Stimulated activated naive CD4-positive, alpha-beta T cell (primary cell): ENCODE data around the gene SIL1.

Experiments
- DNase-seq, 6 experiments: peaks; one replicate each; lab custom pipeline; 2025; lab: John Stamatoyannopoulos, UW

SIL1 gene

GRCh38 chr5:138980441-138980840, 217.7 kb downstream of the SIL1 start:
- no peak for DNase-seq

- DNase-seq, result peak in 3 of 6 experiments; percentile 8 to 44 (median 23)
Observed at GRCh38 chr5:138979684-138980280, 218.4 kb downstream of the SIL1 start.

GRCh38 chr5:138978581-138978980, 219.6 kb downstream of the SIL1 start:
- DNase-seq, result no peak

- no peak for DNase-seq
Observed at GRCh38 chr5:138978080-138978479, 220.1 kb downstream of the SIL1 start.

DNA sequence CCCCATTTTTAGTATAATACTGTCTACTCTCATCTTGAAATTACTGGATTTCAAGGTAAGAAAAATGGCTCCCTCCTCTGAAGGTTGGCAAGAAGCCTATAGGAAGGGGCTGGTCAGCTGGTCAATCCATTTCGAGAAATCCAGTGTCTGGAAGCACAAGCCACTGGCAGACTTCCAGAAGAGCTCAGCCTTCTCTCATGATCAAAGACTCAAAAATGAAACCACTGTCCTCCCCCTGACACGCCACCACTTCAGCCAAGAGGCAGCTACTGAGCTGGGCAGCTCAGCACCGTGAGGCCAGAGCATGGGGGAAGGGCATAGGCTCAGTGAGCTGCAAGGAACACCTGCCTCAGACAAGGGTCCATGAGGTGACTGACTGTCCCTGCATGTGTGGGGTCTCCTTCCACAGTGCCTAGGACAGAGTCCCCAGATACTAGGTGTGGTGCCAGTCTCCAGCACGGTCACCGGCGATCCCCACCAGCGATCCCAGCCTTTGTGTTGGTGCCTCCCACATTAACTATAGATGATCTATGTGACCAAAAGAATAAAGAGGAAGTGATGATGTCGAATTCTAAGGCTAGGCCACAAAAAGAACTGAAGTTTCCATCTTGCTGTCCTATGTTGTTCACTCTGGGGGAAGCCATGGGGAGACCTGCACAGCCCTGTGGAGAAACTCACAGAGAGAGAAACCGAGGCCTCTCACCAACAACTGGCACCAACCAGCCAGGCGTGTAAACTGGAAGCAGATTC, 222.9 kb downstream of the SIL1 start:
- no peak for DNase-seq

DNA sequence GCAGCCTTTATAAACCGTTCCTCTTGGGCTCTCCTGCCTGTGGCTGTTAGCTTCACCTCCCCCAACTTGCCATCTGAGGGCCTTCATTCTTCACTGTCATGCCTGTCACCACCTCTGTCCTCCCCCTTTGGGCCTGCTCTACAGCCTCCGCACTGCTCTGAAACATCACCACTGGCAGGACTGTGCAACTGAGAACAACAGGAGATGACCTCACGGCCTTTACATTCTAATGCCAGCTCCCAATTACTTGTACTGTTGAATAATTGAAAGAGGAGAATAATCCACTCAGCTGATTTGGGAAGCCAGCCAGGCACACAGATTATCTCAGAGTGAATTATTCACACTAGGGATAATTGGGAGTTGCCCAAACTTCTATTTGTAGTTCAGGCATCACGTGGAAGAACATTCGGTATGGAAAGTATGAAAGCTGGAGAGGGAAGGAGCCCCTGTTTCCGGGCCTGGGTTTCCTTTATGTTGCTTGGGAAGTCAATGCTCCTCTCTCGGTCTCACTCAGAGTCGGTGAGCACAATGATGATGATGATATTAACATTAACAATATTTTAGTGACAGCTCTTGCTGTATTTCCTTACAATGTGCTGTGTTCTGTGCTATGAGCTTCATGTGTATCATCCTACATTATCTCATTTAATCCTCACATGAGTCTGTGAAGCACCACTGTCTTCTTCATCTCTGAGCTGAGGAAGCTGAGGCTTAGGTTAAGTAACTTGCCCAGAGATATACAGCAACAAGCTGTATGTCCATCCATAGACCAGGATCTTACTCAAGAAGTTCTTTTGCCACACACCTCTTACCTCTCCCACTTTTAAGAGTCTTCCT, 223.7 kb downstream of the SIL1 start:
- no peak for DNase-seq

DNA sequence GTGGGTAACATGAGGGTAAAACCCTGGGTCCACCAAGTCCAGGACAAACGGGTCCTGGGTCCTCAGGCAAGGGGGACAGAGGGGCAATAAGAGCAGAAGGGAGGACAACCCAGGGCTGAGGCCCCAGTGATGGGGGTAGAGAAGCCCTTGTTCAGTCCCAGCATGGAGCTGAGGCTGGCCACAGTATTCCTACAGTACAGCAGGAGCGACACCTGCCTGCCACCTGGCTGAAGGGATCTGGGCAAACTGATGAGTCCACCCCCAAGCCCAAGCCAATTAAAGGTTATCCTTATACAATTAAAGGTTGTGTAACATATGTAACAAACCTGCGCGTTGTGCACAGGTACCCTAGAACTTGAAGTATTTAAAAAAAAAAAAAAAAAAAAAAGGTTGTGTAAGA, 225.3 kb downstream of the SIL1 start:
- no peak for DNase-seq

GRCh38 chr5:138972230-138972629, 225.9 kb downstream of the SIL1 start:
- no peak for DNase-seq

GRCh38 chr5:138969323-138970002, 228.7 kb downstream of the SIL1 start:
- DNase-seq, result no peak

GRCh38 chr5:138968601-138969000, 229.6 kb downstream of the SIL1 start:
- no peak for DNase-seq

- no peak for DNase-seq
Observed at GRCh38 chr5:138967791-138968448, 230.2 kb downstream of the SIL1 start.

DNA sequence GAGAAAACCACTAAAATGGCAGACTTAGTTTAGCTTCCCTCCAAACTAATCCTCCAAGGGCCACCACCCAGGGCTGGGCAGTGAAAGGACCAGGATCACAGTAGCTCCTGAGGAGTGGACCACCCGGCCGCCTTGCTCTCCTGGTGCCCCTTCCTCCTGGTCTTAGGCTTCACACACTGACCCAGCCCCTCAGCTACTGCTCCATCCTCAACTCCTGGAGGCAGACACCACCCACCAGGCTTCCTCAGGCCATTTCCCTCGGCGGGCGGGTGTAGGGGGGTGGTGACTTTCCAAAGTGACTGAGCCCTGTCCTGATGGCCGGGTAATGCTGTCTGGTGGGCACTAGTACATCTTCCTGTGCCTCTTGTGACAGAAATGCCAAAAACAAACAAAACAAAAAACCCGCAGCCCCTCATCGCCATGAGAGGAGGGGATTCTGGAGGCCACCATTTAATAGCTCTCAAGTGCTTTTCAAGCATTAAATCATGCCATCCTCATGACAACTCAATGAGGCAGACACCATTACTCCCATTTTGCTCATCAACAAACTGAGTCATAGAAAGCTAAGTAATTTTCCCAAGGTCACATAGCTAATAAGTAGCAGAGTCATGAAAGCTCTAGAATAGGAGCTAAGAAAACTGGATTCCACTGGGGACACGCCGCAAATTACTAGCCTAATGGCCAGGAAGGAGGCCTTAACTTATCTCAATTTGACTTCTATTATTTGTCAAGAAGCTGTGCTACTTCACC, 231.8 kb downstream of the SIL1 start:
- no peak for DNase-seq

- no peak for DNase-seq
Observed at GRCh38 chr5:138965626-138966025, 232.5 kb downstream of the SIL1 start.

- DNase-seq, result no peak
Observed at GRCh38 chr5:138964647-138965201, 233.4 kb downstream of the SIL1 start.

GRCh38 chr5:138963763-138964371, 234.3 kb downstream of the SIL1 start:
- DNase-seq, result no peak

DNA sequence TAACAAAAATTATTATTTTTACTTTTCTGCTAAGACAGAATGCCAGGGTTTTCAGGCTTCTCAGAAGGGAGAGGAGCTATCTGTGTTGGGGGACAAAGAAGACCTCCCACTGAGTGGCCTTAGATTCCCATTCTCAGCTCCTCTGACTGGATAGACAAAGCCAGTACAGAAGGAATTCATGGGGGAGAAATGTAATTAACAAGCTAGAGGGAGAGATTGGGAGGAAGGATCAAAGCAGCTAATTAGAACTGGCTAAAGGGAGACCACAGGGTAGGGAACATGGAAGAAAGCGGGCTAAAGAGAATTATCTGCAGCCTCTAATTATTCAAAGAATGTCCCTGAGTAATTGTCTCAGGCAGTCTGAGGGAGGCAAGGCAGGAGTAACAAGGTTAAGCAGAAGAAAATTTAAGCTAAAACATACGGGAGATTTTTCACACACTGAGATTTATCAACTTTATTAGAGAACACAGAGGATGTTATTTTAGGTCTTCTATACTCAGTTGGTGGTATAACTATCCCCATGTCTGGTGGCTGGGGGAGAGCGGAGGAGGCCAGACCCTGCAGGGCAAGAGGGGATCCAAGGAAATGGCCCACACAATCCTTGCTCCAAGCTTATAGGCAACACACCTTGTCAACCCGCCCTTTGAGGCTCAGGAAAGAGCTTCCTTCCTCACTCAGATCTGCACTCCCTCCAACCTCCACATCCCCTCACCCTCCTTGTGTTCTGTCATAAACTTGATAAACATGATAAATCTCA, 235.4 kb downstream of the SIL1 start:
- no peak for DNase-seq

DNA sequence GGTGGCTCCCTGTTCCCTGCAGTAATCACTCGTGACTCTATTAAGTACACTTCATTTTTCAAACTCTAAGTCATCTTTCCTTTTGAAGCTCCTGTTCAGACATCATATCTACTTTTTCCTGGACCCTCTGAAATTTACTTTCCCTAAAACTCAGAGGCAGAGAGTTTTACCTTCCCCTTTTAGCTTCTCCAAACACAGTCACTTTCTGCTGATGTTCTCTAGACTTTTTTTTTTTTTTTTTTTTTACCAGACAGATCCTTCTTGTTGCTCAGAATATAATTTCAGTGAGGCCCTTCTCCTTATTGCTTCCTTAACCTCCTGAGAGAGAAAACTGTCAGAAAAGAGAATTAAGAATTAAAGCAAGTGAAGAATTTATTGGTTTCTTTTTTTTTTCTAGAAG, 236.4 kb downstream of the SIL1 start:
- no peak for DNase-seq

DNA sequence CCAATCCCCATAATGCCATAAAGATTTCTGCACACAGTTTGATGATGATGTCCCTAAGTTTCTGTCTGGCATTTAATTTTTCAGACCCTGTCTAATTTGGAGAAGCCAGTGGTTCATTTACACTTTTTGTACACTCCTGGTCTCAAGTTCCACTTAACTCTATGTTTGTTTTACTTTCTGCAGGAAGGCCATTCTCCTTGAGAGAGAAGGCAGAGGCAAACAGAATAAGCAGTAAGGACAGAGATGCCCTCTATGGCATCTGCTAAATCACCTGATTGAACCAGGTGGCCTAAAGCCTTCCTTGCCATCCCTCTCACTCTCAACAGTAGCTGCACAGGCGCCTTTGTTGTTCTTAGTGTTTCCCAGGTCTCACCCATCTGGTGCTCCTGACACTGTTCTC, 236.9 kb downstream of the SIL1 start:
- no peak for DNase-seq

DNA sequence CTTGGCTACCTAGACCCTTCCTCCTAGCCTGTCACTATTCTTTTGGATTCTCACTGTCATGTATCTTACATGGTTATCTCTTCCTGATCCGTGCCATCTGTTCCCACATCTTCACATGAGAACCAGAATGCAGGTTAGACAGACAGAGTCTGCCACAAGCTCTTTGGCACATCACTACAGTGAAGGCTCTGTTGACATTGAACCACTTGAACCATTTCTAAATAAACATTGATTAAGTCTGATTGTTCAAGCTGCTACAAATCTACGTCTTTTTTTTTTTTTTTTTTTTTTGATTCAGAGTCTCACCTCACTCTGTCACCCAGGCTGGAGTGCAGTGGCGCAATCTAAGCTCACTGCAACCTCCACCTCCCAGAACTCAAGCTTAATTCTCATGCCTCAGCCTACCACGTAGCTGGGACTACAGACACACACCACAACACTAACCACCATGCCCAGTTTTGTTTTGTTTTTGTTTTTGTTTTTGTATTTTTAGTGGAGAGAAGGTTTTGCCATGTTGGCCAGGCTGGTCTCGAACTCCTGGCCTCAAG, 237.9 kb downstream of the SIL1 start:
- no peak for DNase-seq
